CD4-positive, alpha-beta T cell treated with Interleukin-2 at 100 ng/mL for 4 hours (primary cell): ENCODE measurements around the gene SLC35B3.
"Not testable (repeated sequence)": the region's sequence is repeated elsewhere in the genome, so short reads cannot be mapped to it uniquely, and the experiment has no call there.

Source experiments
- DNase-seq: peaks from one replicate; pipeline ENCODE4 v3.0.0-alpha.2; 2020; ENCODE audit warnings: low spot score

SLC35B3 gene

DNA sequence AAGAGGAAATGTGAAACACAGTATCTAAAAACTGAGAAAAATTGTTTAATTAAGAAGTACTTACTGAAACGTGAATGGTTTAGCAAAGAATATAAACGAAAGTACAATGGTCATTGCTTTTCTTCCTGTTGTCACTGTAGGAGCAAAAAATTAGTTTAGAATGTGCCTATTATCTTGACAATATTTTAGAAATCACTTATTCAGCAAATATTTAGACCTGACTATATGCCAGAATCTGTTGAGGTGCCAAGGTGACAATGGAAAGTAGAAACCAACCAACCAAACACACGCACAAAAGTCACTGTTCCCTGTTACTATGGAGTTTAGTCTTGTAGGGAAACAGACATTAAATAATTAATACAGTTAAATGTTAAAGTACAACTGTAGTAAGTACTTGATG is 20.5 kb downstream of the SLC35B3 start:
- no peak for DNase-seq

DNA sequence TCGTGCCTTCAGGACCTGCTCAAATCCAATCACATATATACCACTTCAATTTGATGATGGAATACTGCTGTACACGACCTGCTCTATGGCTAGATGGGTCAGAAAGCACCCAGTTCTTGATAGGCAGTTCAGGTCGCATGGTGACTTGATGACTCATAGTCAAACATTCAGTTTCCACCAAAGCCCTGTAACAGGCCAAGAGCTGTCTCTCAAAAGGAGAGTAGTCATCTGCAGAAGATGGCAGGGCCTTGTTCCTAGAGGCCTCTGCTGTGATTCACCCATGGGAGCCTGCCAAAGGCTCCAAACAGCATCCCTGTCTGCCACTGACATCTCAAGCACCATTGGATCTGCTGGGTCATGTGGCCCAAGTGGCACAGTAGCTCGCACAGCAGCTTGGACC is 29.4 kb downstream of the SLC35B3 start:
- not testable (repeated sequence) for DNase-seq

DNA sequence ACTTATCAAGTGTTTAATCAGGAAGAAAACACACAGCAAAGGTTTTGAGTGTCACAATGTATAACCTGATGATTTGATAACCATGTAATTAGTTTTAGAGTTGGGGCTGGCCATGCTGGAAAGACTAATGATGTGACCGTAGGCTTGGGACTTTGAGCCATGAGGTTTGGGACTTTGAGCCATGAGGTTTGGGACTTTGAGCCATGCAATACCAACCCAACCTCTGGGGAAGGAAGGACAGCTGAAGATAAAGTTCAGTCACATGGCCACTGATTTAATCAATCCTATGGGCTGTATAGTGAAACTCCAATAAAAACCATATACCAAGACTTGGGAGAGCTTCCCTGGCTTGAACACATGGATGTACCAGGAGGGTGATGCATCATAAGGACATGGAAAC is 32.8 kb downstream of the SLC35B3 start:
- DNase-seq, result no peak

DNA sequence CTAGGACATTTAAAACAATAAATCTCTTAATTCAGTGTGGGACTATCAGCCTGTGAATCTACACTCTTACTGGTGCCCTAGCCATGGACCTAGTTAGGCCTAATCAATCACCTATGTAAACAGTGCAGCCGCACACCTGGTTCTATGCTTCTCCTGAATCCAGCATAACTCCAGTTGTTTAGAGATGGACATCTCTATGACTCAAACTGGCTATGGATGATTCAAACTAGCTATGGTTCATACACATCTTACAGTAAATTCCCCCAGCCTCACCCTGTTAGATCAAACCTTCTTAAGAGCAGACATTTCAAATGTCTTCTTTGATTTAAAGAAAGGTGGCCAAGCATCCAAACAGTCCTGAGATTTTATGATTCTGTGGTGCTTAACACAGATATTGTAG is 34.7 kb downstream of the SLC35B3 start:
- no peak for DNase-seq

DNA sequence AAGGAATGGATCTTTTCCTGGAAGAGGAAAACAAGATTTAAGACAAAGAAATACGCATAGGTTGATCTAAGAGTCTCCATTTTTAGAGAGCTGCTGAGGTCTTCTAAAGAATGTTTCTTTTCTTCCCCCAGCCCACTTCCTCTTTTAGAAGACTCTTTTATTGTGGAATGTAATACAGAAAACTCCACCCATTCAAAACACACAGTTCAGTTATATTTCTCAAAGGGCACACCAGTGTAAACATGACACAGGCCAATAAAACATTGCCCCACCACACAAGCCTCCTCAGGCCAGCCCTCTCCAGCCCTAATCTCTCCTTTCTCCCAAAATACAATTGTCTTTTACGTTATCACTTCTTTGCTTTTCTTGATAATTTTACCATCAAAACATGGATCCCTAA is 42.8 kb downstream of the SLC35B3 start:
- DNase-seq, result no peak

DNA sequence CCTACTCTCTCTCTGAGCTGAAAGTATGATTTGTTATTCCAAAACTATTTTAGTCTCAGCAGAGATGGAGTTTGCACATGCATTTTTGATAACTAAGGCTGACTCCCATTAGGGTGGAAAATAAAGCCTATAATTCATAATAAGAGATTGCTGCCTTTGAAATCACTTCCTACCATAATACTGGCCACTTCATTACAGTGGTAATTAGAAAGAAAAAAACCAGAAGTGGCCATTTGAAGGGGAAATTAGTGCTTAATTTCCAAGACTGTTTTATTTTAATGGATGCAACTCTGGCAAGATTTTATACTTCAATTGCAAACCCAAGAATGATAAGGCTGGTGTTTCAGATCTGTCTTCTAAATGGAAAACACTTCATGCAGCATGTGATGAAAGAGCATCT is 43.4 kb downstream of the SLC35B3 start:
- no peak for DNase-seq

DNA sequence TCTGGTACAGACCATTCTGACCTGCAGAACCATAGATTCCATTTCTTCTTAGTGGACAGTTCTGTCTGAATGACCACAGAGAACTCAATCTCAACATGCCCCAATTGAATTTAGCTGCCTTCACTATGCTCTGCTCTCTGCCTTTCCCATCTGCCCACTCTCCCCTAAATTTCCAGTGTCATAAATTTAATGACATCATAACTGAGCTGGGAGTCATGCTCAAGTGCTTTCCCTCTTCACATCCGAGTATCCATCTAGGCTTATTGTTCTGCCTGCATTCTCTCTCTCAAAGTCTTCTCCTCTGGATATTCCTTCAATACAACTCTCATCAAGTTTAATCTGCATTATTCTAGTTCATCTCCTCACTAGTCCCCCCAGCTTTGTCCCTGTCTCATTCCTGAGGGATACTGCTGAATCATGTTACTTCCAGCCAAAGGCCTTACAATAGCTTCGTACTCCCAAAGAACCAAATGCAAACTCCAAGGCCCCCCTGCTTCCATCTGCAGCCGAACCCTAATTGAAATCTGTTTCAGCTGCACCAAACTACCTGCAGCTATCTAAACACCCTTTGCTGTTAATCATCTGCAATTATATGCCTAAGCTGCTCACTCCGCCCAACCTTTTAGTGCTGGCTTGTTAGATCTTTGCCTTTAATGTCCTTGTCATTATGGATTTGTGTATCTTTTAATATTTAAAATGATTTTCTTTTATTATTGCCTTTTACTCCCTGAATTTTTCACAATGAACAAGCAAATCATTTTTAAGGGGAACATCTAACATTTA is 46.1 kb downstream of the SLC35B3 start:
- DNase-seq, result no peak

DNA sequence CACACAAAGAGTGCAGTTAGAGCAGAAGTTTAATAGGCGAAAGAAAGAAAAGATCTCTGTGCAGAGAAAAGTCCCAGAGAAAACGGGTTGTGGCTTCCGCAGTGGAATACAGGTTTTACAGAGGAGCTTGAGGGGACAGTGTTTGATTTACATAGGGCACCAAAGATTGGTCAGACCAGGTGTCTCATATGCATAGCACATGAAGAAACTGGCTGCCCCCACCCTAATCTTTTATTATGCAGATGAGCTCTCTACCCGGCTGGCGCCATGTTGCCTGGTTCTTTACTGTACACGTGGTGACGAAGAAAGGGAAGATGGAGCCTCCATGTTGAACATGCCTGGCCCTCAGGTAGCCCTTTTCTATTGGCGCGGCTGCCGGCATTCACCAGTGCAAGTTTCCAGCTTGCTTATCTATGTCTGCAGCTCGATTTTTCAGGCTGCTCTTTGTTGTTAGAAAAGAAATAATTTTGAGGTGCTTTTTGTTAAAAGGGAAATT is 47.4 kb downstream of the SLC35B3 start:
- no peak for DNase-seq

DNA sequence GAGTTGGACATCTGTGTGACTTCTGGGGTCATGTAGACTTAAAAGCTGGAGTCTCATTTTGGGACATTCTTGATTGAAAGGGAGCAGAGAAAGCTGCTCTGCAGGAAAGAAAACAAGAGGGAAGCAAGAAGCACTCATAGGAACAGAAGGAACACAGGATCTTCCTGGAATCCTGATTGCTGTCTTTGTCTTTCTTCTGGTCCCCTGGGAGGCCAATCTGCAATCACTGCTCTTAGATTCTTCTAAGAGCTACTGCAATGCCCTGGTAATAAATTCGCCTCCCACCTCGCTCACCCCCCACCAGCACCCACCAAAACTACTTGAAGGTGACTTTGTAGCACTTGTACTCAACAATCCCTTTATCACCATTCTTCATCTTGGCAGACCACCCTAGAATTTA is 51.8 kb downstream of the SLC35B3 start:
- DNase-seq, result no peak

DNA sequence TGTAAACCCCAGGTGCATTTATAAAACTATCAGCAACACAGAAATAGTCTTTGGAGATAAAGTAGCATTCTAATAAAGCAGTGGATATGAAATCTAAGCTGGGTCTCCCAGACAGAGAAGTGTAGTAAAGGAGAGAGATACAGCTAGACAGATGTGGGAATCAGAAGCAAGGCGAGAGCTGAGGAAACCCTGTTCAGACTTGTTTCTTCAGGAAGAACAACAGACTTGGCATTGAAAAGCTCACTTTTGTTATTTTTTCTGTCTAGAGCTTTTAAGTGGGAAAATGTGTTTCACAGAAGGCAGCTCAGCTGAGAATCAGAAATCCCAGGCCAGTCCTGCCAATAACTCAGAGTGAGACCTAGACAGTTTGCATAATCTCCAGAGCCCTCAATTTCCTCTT is 52.9 kb downstream of the SLC35B3 start:
- DNase-seq, result no peak

DNA sequence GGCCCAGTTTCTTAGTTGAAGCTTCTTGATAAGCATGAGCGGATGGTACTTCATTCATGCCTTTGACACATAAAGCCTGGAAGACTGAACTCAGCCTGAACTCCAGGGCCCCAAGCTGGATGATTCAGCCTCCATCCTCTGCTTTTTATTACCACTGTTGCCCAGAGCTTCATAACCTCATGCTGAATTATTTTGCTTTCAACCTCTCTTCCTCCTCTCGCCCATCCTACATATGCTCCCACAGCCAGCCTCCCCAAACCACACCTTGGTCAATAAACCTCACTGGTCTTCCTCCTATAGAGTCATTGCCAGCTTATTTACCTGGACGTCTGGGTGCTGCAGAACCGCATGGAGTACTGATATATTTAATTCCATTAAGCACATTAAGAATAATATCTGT is 59.4 kb downstream of the SLC35B3 start:
- no peak for DNase-seq
